ENCODE data around the gene WDFY2. TPM values are rescaled to one million over a fixed set of nuclear protein-coding genes. Genes with fewer than 3 reads are reported as not detected.
"Not testable (repeated sequence)": the region's sequence is repeated elsewhere in the genome, so short reads cannot be mapped to it uniquely, and the experiment has no call there.

WDFY2 gene
- total and polyA plus RNA-seq, 4 donors = 3.4 to 10.5 (median 5.8) TPM

- TF ChIP-seq ATF3 (IDR thresholded peaks at IDR 0.05) (no peak), HNF4A (conservative IDR thresholded peaks at IDR 0.05) (no peak)
These were observed 54.1 kb downstream of the WDFY2 start (continued) for GRCh38 chr13:51638216-51638871.

GRCh38 chr13:51639171-51639570 lies 54.9 kb downstream of the WDFY2 start:
- TF ChIP-seq MAX (IDR thresholded peaks at IDR 0.05) (no peak), TAF1 (conservative IDR thresholded peaks at IDR 0.05) (no peak), FOXA2 (IDR thresholded peaks at IDR 0.05) (no peak), SP1 (IDR thresholded peaks at IDR 0.05) (no peak)
- no peak overlapping the region for H3K9ac ChIP-seq (ENCODE audit: low read depth in 1 of 2, low read length in 2 of 2)
- no peak for DNase-seq (ENCODE audit: low spot score)
- WGBS = 23% methylated on average over 1 of the region's 1 CpG
- H3K4me1 ChIP-seq (ENCODE audit: control insufficient read depth in 4 of 4, insufficient read depth in 4 of 4, low read length in 3 of 4) = peaks cover 6 to 32% (median 19%) of the 10 kb centered on the region in 4 donors
- H3K27ac ChIP-seq (ENCODE audit: low read depth in 1 of 2, low read length in 2 of 2) = no peak overlapping the region
- H3K4me3 ChIP-seq (ENCODE audit: low read depth in 1 of 3, low read length in 3 of 3) = no peak overlapping the region
- H3K36me3 ChIP-seq (ENCODE audit: control insufficient read depth in 4 of 4, insufficient read depth in 3 of 4, low read depth in 1 of 4, low read length in 3 of 4) = no peaks in the 10 kb centered on the region
- H3K9me3 ChIP-seq (ENCODE audit: control insufficient read depth in 4 of 4, low read length in 3 of 4) = no peaks in the 10 kb centered on the region
- no peaks in the 10 kb centered on the region for H3K27me3 ChIP-seq (ENCODE audit: control insufficient read depth in 4 of 4, insufficient read depth in 4 of 4, low read length in 3 of 4)

- H3K27me3 ChIP-seq (ENCODE audit: control insufficient read depth in 4 of 4, insufficient read depth in 4 of 4, low read length in 3 of 4); H3K4me3 ChIP-seq (ENCODE audit: low read depth in 1 of 3, low read length in 3 of 3); H3K27ac ChIP-seq (ENCODE audit: low read depth in 1 of 2, low read length in 2 of 2); H3K36me3 ChIP-seq (ENCODE audit: control insufficient read depth in 4 of 4, insufficient read depth in 3 of 4, low read depth in 1 of 4, low read length in 3 of 4); H3K9ac ChIP-seq (ENCODE audit: low read depth in 1 of 2, low read length in 2 of 2); H3K9me3 ChIP-seq (ENCODE audit: control insufficient read depth in 4 of 4, low read length in 3 of 4); DNase-seq (ENCODE audit: low spot score): not testable (repeated sequence)
- H3K4me1 ChIP-seq (ENCODE audit: control insufficient read depth in 4 of 4, insufficient read depth in 4 of 4, low read length in 3 of 4) = peaks cover 10 to 40% (median 29%) of the 10 kb centered on the region in 4 donors
- 98% methylated on average over 5 of the region's 5 CpGs for WGBS
These were observed 56.4 kb downstream of the WDFY2 start for GRCh38 chr13:51640696-51641095.

- no peaks in the 10 kb centered on the region for H3K27me3 ChIP-seq (ENCODE audit: control insufficient read depth in 4 of 4, insufficient read depth in 4 of 4, low read length in 3 of 4)
- peaks cover 7 to 25% (median 18%) of the 10 kb centered on the region in 4 donors for H3K4me1 ChIP-seq (ENCODE audit: control insufficient read depth in 4 of 4, insufficient read depth in 4 of 4, low read length in 3 of 4)
- TF ChIP-seq TAF1 (conservative IDR thresholded peaks at IDR 0.05) (no peak), YY1 (IDR thresholded peaks at IDR 0.05) (no peak), SP1 (IDR thresholded peaks at IDR 0.05) (no peak), ZBTB33 (IDR thresholded peaks at IDR 0.05) (no peak), CTCF (IDR thresholded peaks at IDR 0.05; ENCODE audit: low read depth, low read length, missing input control) (no peak), RAD21 (IDR thresholded peaks at IDR 0.05) (no peak), JUND (IDR thresholded peaks at IDR 0.05) (no peak), HNF4A (conservative IDR thresholded peaks at IDR 0.05) (no peak), REST (IDR thresholded peaks at IDR 0.05) (no peak), FOXA2 (IDR thresholded peaks at IDR 0.05) (no peak)
- H3K36me3 ChIP-seq (ENCODE audit: control insufficient read depth in 4 of 4, insufficient read depth in 3 of 4, low read depth in 1 of 4, low read length in 3 of 4) = no peaks in the 10 kb centered on the region
- H3K9me3 ChIP-seq (ENCODE audit: control insufficient read depth in 4 of 4, low read length in 3 of 4) = no peaks in the 10 kb centered on the region
- H3K9ac ChIP-seq (ENCODE audit: low read depth in 1 of 2, low read length in 2 of 2) = no peak overlapping the region
- WGBS = 65% methylated on average over 3 of the region's 3 CpGs
- no peak overlapping the region for H3K4me3 ChIP-seq (ENCODE audit: low read depth in 1 of 3, low read length in 3 of 3)
- no peak overlapping the region for H3K27ac ChIP-seq (ENCODE audit: low read depth in 1 of 2, low read length in 2 of 2)
- no peak for DNase-seq (ENCODE audit: low spot score)
These were observed 59.0 kb downstream of the WDFY2 start for GRCh38 chr13:51643105-51643881.
